ENCODE results near the gene LHX2.
A peak's percentile ranks its signal among the peaks of the same experiment; 100 is the strongest.
"Not testable (repeated sequence)": the region's sequence is repeated elsewhere in the genome, so short reads cannot be mapped to it uniquely, and the experiment has no call there.

The LHX2 gene
- total RNA-seq = 0 reads per million in 2 donors

- DNase-seq = peak in 1 of 5 experiments; percentile 61
Observed at GRCh38 chr9:124011460-124012301, at the start of gene LHX2. LHX2 (plus strand) TSS chr9:124011768; CDS start chr9:124012349, 581 bp downstream.

- DNase-seq = no peak
Observed at GRCh38 chr9:123964761-123965160, 46.8 kb upstream of the LHX2 start.

GRCh38 chr9:123965801-123966686 lies 45.5 kb upstream of the LHX2 start:
- DNase-seq = no peak

DNA sequence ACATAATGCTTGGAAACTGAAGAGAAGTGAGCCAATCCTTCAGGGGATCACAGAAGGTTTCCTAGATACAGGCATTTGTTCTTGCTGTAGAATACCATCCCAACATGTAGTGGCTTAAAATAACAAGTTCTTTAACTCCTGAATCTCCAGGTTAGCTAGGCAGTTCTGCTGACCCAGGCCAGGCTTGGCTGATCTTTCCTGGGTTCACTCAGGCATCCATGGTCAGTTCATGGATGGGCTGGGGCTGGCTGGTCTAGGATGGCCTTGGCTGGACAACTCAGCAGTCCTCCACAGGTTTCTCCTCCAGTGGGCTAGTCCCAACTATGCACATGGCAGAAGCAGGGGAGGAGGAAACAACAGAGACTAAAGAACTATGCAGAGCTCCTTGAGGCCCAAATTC lies 44.2 kb upstream of the LHX2 start:
- DNase-seq = no peak

- no peak for DNase-seq
Observed at GRCh38 chr9:123972618-123973017, 39.0 kb upstream of the LHX2 start.

DNA sequence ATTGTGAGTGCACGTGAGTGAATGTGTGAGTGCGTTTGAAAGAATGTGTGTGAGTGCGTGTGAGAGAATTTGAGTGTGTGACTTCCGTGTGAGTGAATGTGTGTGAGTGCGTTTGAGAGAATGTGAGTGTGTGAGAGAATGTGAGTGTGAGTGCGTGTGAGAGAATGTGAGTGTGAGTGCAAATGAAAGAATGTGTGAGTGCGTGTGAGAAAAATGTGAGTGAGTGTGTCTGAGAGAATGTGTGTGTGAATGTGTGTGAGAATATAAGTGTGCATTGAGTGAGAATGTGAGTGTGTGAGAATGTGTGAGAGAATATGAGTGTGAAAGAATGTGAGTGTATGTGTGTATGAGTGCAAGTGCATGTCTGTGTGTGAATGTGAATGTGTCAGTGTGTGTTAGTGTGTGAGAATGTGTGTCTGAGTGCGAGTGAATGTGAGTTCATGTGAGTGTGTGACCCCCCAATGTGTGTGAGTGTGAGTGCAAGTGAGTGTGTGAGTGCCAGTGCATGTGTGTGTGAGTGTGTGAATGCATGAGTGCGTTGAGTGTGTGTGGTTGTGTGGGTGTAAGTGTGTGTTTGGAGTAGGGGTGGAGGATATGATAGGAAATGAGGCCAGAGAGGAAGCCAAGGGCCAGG lies 37.9 kb upstream of the LHX2 start:
- no peak for DNase-seq

- DNase-seq = no peak
Observed at GRCh38 chr9:123974471-123974870, 37.1 kb upstream of the LHX2 start.

DNA sequence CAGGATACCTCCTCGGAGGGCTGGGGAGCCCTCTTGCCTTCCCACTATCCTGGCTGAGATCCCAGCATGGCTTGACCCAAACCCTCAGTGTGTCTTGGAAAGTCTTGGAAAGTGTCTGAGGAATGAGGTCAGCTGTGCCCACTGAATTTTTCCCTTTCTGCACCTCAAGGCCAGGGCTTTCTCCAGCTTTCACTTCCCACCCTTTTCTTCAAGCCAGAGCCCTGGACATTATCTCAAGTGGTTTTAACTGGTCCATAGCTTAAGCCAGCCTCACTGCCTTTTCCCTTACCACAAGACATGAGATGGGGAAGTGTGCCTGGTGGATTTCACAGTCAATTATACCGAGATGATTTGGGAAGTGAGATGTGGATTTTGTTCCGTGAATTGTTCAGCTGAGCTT lies 35.7 kb upstream of the LHX2 start:
- DNase-seq = no peak

DNA sequence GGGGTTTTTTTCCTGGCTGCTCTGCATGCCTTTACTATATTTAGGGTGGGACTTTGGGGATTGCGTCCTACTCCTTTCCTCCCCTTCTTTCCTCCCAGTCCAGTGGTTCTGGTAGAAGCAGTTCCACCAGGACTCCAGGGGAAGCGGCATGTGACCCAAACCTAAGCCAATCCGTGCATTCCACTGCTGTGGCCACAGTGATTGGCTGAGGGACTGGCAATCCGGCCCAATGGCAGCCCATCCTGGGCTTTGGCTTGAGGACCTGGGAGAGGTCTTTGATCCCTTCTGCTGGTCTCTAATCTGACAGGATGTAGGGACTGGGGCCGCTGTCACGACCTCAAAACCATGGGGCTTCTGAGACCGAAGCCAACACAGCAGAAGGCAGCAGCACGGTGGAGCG lies 35.0 kb upstream of the LHX2 start:
- DNase-seq = not testable (repeated sequence)

GRCh38 chr9:123978981-123979380 lies 32.6 kb upstream of the LHX2 start:
- no peak for DNase-seq

GRCh38 chr9:123982535-123982934 lies 29.0 kb upstream of the LHX2 start:
- no peak for DNase-seq

DNA sequence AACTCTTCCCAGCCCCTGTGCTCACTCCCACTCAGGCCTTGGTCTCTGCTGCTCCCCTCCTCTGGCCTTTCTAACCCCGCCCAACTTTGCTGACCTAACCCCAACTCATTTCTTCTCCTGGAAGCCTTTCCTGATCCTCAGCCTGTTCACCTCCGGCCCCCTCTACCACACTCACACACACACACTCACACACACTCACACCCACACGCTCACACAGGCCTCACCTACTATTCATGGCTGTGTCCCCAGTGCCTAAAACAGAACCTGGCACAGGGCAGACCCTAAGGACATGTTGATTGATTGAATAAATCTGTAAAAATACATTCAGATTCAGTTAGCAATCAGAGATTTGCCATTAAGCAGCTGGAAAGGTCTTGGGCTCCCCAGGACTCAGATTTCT lies 28.5 kb upstream of the LHX2 start:
- DNase-seq = no peak

- DNase-seq = no peak
Observed at GRCh38 chr9:123984802-123985201, 26.8 kb upstream of the LHX2 start.

DNA sequence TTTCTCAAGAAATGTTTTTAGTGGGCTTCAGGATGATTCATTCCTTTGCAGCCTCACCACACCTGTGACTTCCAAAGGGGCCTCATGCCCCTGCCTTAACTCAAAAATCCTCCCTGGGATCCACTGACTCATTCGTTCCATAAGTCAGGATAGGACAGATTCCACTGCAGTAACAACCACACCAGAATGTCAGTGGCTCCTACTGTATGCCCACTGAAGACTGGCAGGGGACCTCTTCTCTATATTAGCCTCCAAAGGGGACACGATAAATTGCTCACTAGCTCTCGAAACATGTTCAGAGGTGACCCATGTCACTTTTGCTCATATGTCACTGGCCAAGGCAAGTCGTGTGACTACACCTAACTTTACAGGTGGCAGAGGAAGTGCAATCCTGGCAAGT lies 25.7 kb upstream of the LHX2 start:
- DNase-seq = no peak

DNA sequence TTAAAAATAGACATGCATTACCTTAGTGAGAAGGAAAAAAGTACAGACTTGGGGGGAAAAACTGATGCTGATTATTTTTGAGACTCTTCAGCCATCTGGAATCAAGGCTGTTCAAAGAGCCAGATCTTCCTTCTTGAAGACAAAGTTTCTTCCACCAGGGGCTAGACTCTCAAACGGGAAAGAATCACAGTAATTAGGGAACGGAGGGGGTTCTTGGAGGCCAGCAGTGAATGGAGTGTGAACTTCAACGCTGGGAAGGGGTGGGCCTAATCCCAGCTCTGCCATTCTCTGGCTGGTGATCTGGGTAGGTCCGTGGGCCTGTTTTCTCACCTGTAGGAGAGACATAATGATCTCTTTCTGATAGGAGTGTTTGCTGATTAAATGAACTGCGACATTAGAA lies 21.1 kb upstream of the LHX2 start:
- no peak for DNase-seq

DNA sequence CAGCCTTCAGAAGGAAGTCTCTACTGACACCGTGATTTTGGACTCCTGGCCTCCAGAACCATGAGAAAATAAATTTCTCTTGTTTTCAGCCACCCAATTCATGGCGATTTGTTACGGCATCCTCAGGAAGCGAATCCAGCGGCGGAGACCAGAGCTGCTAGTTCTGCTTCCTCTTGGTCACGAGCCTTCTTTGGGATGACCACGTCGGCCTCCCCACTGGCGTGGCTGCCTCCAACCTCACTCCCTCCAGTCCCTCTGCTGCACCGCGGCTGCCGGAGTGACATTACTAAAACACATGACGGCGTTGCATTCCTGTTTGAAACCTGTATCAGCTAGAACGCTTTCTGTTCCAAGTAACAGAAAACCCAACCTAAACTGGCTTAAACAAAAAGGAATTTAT lies 18.9 kb upstream of the LHX2 start:
- DNase-seq = not testable (repeated sequence)

DNA sequence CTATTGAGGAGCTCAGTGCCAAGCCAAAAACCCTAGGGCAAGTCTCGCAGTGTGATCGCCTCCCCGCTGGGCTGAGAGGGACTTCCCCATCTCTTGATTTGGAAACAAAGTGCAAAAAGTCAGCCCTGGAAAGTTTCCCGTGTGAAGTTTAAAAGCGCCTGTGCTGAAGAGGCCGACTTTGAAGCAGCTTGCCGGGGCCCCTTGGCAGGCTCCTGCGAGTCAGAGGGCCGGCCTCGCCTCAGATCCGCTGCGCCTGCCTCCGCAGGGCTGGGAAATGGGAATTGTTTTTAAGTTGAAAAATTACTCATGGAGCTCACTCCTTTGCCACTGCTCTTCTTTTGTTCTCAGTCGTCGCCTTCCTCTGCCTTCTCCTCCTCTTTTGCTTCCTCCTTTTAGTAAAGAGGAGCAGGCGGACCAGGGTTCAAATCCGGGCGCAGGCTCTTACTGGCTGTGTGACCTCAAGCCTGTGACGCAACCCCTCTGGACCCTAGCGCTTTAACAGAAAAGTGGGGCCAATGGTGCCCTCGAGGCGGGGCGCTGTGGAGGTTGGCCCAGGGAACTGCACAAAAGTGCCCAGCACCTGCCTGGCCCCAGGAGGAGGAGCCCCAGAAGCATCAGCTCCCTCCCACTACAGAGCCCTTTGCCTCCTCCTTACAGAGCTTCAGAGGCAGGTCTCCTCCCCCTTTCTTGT lies 14.7 kb upstream of the LHX2 start:
- DNase-seq = no peak

DNA sequence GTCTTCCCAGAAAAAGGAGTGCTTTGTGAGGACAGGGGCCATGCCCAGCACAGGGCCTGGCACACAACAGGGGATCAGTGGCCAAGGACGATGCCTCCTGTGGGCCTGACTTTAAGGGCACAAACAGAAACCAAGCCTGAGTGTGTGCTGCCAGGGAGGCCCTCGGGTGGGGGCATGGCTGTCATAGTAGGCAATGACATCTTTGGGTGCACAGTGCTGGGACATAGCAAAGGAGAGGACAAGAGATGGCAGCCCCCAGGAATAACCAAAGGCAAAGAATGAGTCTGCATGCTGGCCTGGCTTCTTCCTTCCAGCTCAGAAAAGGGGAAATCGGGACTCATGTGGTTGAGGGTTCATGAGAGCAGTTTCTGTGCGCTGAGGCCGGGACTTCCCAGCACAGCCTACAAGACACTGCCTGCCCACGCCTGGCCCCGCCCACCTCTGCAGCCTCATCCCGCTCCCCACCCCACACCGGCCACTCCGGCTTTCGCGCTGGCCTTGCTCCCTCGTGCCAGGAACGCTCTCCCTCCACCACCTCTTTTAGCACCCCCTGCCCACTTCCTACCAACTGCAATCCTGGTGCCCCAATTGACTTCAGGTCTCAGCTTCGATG lies 13.8 kb upstream of the LHX2 start:
- DNase-seq = no peak

DNA sequence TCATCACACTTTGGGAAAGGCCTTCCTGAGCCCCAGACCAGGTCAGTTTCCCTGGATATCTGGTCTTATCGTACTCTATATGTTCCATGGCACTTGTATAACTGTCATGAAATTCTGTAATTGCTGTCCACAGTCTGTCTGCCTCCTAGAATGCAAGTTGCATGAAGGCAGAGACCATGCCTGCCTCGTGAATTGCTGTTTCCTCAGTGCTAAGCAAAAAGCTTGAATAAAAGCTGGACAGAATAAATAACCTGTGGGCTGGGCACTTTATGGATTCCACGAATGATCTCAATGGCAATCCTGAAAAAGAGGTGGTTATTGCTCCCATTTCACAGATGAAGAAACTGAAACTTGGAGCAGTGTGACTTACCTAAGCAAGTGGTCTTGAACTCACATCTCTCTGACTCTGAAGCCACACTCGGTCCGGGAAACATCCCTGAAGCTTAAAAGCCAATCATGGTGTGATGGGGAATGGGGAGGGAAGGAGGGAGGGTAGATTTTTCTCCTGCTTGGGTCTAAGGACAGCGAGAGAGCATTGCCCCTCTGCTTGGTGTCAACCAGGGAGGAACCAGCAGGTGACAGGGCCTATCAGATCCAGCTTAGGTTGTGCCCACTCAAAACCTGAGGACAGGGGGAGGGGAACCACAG lies 13.2 kb upstream of the LHX2 start:
- DNase-seq = no peak

DNA sequence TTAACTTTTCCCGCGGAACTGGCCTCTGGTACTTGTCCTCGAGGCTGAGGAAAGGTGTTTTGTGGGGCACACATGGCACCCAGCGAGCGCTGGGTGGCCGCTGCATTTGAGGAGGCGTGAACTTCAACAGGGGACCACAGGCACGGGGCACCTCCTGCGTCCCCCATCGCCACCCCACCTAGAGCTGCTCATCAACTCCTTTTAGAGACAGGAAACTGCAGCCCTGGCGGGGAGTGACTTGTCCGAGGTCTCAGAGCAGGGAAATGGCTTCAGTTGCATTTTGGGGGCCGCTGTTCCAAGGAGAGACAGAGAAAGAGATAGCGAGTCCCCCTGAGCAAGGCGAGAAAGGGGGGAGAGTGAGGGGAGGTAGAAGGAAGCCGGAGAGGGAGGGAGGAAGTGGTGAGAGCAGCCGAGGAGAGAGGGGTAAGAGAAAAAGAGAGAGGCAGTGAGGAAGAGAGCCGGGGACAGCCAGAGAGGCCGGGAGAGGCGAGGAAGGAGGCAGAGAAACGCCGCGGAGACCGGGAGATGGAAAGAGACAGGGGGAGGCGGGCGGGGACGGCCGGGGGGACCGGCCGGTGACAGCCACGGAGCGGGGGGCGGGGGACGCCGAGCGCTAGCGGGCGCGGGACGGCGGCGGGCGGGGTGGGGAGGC lies 12.5 kb upstream of the LHX2 start:
- no peak for DNase-seq

GRCh38 chr9:123999661-124000060 lies 11.9 kb upstream of the LHX2 start:
- no peak for DNase-seq

All from T-helper 2 cell (primary cell).